ENCODE results near the gene ZFP92. TPM values are rescaled to one million over a fixed set of nuclear protein-coding genes. Genes with fewer than 3 reads are reported as not detected.

ZFP92 gene
- total RNA-seq, 4 donors from 2014 or later, result 0.08 to 0.68 (median 0.20) TPM; not detected in 1

GRCh38 chrX:153411988-153412574, 809 bp downstream of the ZFP92 start:
- TF ChIP-seq POLR2A (IDR thresholded peaks at IDR 0.05) (no peak), CTCF (IDR thresholded peaks at IDR 0.05) (no peak)
- intact Hi-C loops (cut with DNase I; ENCODE audit: low total_unique reads), result no loop called here
- H3K4me3 ChIP-seq (ENCODE audit: low read depth, poor library complexity, severe bottlenecking), result no peak overlapping the region
- DNase-seq (ENCODE audit: low spot score in 2 of 2), result no peak
- 35 to 62% methylated on average over 13 to 17 of the region's 17 CpGs for WGBS, 2 donors

- 78 to 80% methylated on average over 11 to 23 of the region's 23 CpGs for WGBS, 2 donors
- DNase-seq (ENCODE audit: low spot score in 2 of 2), result no peak
- intact Hi-C loops (cut with DNase I; ENCODE audit: low total_unique reads), result no loop called here
- H3K4me3 ChIP-seq (ENCODE audit: low read depth, poor library complexity, severe bottlenecking), result no peak overlapping the region
- TF ChIP-seq POLR2A (IDR thresholded peaks at IDR 0.05) (no peak), CTCF (IDR thresholded peaks at IDR 0.05) (no peak)
Observed at GRCh38 chrX:153412746-153413720, 1.8 kb downstream of the ZFP92 start.

GRCh38 chrX:153413731-153414130, 2.5 kb downstream of the ZFP92 start:
- no peak for DNase-seq (ENCODE audit: low spot score in 2 of 2)
- WGBS, 2 donors, result 72 to 84% methylated on average over 2 to 11 of the region's 11 CpGs
- no peak overlapping the region for H3K4me3 ChIP-seq (ENCODE audit: low read depth, poor library complexity, severe bottlenecking)
- TF ChIP-seq POLR2A (IDR thresholded peaks at IDR 0.05) (no peak), CTCF (IDR thresholded peaks at IDR 0.05) (no peak)
- intact Hi-C loops (cut with DNase I; ENCODE audit: low total_unique reads), result no loop called here

- no peak for DNase-seq (ENCODE audit: low spot score in 2 of 2)
- H3K4me3 ChIP-seq (ENCODE audit: low read depth, poor library complexity, severe bottlenecking), result no peak overlapping the region
- TF ChIP-seq POLR2A (IDR thresholded peaks at IDR 0.05) (no peak), CTCF (IDR thresholded peaks at IDR 0.05) (no peak)
- 69 to 71% methylated on average over 7 to 9 of the region's 9 CpGs for WGBS, 2 donors
- intact Hi-C loops (cut with DNase I; ENCODE audit: low total_unique reads), result no loop called here
Observed at GRCh38 chrX:153414856-153415510, 3.7 kb downstream of the ZFP92 start.

GRCh38 chrX:153416781-153417450, 5.6 kb downstream of the ZFP92 start:
- 57 to 63% methylated on average over 12 of the region's 12 CpGs for WGBS, 2 donors
- intact Hi-C loops (cut with DNase I; ENCODE audit: low total_unique reads), result no loop called here
- TF ChIP-seq CTCF (IDR thresholded peaks at IDR 0.05) (no peak), POLR2A (IDR thresholded peaks at IDR 0.05) (no peak)
- DNase-seq (ENCODE audit: low spot score in 2 of 2), result no peak
- H3K4me3 ChIP-seq (ENCODE audit: low read depth, poor library complexity, severe bottlenecking), result no peak overlapping the region

All from lower leg skin (tissue), 4 donors.